A673 (cell line): ENCODE results near the gene FRMPD4. TPM values are rescaled to one million over a fixed set of nuclear protein-coding genes. Genes with fewer than 3 reads are reported as not detected.

Experiments used
- BruUV-seq: library from RNA; stranded (reverse); fragments of 400-500 nt; replicated peaks from 2 replicates; lab custom pipeline; 2021; lab: Mats Ljungman, UMichigan
- CTCF ChIA-PET: fragments of 300-600 bp; sonication (Branson Sonifier 250); formaldehyde crosslinking; loops from one replicate; lab custom pipeline; 2022; ENCODE audit warnings: antibody characterized with exemption; lab: Charles Lee
- POLR2A ChIA-PET: fragments of 300-600 bp; sonication (Branson Sonifier 250); formaldehyde crosslinking; loops from one replicate; lab custom pipeline; 2022; ENCODE audit warnings: antibody characterized with exemption; ENCODE audit not compliant: low non-redundant PET; lab: Charles Lee
- DNase-seq: peaks from one replicate; pipeline ENCODE4 v3.0.0-alpha.2; 2015; ENCODE audit warnings: low spot score
- H3K27ac ChIP-seq: fragments of 200-600 bp; sonication (generic); 2 replicates; pipeline ENCODE4 v1.5.1; 2016; ENCODE audit warnings: mixed run types, low read depth, mild to moderate bottlenecking, mixed read lengths, antibody characterized with exemption, low read length; ENCODE audit not compliant: poor library complexity, severe bottlenecking
- H3K27me3 ChIP-seq: fragments of 200-600 bp; sonication (generic); replicated peaks from 2 replicates; pipeline ENCODE4 v1.6.1; 2017; ENCODE audit warnings: mixed run types, low read depth, mild to moderate bottlenecking, mixed read lengths, antibody characterized with exemption, low read length; ENCODE audit not compliant: insufficient read depth, poor library complexity
- H3K36me3 ChIP-seq: fragments of 200-600 bp; sonication (generic); 2 replicates; pipeline ENCODE4 v1.6.1; 2016; ENCODE audit warnings: mixed run types, mild to moderate bottlenecking, mixed read lengths, antibody characterized with exemption, low read length; ENCODE audit not compliant: insufficient read depth, poor library complexity, severe bottlenecking
- H3K4me1 ChIP-seq: fragments of 200-600 bp; sonication (generic); 2 replicates; pipeline ENCODE4 v1.6.1; 2017; ENCODE audit warnings: mixed run types, mild to moderate bottlenecking, mixed read lengths, antibody characterized with exemption, low read length; ENCODE audit not compliant: insufficient read depth, poor library complexity, severe bottlenecking
- H3K4me3 ChIP-seq: fragments of 200-600 bp; sonication (generic); 2 replicates; pipeline ENCODE4 v1.5.1; 2016; ENCODE audit warnings: low read depth, mixed run types, mild to moderate bottlenecking, mixed read lengths, low read length; ENCODE audit not compliant: poor library complexity, severe bottlenecking
- H3K9me3 ChIP-seq: fragments of 200-600 bp; sonication (generic); 2 replicates; pipeline ENCODE4 v1.6.1; 2016; ENCODE audit warnings: mixed run types, low read depth, mild to moderate bottlenecking, mixed read lengths, antibody characterized with exemption, low read length; ENCODE audit not compliant: poor library complexity, severe bottlenecking
- EZH2 ChIP-seq: fragments of 200-600 bp; sonication (generic); IDR thresholded peaks from 2 replicates; pipeline ENCODE4 v1.6.1; 2017; ENCODE audit warnings: borderline replicate concordance, low read depth, mild to moderate bottlenecking, mixed read lengths, antibody characterized with exemption, low read length; ENCODE audit not compliant: poor library complexity, severe bottlenecking
- intact Hi-C: fragments of 100-400 bp; cut with micrococcal nuclease; formaldehyde crosslinking; loops from one replicate; pipeline ENCODE4 v1.10.0; 2022; ENCODE audit not compliant: unreplicated experiment
- total RNA-seq: library from RNA; stranded (reverse); gene quantifications from 2 replicates; pipeline ENCODE4 v1.2.3, GENCODE V29; 2021
- TF ChIP-seq, protein P1 (sequence below): fragments of 300-800, 200-600 bp; sonication (generic); conservative IDR thresholded peaks from 2 replicates; pipeline ENCODE4 v1.5.1; 2017; ENCODE audit warnings: low read depth, mild to moderate bottlenecking, antibody characterized with exemption, low read length, moderate library complexity, mixed read lengths

FRMPD4 gene
- total RNA-seq, 1 experiment from 2014 or later = not detected

DNA sequence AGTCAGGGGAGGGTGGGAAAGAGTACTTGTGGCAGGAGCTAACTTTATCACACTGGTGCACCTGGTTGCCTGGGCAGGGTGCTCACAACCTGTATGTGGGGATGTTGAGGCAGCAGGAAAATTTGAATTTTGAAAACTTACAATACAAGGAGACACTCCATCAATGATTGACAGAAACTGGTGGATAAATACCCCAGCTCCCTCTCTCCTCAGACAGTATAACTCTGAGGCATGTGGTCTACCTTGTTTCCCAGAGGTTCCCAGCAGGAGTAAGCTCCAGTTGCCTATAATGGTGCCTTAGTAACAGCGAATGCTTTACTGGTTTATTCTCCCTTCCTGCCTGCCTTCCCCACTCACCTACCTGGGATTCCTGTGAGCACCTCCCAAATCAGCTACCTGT lies 541.2 kb downstream of the FRMPD4 start:
- CTCF ChIA-PET = no interaction called here
- Histone ChIP-seq H3K4me3 (no peak overlapping the region), H3K27ac (no peak overlapping the region), H3K36me3 (no peaks in the 10 kb centered on the region), H3K9me3 (no peaks in the 10 kb centered on the region), H3K4me1 (no peaks in the 10 kb centered on the region), H3K27me3 (peaks cover 15% of the 10 kb centered on the region)
- BruUV-seq = no TSS peak
- DNase-seq = no peak
- intact Hi-C loops = no loop called here
- TF ChIP-seq EZH2 = no peak
- TF ChIP-seq, protein P1, sequence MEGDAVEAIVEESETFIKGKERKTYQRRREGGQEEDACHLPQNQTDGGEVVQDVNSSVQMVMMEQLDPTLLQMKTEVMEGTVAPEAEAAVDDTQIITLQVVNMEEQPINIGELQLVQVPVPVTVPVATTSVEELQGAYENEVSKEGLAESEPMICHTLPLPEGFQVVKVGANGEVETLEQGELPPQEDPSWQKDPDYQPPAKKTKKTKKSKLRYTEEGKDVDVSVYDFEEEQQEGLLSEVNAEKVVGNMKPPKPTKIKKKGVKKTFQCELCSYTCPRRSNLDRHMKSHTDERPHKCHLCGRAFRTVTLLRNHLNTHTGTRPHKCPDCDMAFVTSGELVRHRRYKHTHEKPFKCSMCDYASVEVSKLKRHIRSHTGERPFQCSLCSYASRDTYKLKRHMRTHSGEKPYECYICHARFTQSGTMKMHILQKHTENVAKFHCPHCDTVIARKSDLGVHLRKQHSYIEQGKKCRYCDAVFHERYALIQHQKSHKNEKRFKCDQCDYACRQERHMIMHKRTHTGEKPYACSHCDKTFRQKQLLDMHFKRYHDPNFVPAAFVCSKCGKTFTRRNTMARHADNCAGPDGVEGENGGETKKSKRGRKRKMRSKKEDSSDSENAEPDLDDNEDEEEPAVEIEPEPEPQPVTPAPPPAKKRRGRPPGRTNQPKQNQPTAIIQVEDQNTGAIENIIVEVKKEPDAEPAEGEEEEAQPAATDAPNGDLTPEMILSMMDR = no peak
- POLR2A ChIA-PET = no interaction called here

DNA sequence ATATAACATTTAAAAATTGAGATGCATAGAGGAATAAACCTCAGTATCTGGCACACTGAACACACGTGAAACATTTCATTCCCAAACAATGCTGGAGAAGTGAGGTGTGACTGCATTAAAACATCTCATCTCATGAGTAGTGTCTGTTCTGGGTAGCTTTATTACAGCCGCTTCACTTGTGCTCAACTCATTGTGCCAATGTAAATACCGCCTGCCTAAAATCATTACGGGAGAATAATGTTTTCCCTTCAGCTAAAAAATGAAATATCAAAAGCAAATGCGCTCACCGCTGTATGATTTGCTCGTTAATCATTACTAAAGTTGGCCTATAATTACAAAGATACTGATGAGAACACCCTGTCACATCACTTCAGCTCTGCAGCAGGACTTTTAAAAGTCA lies 542.8 kb downstream of the FRMPD4 start:
- TF ChIP-seq, protein P1 = no peak
- TF ChIP-seq EZH2 = no peak
- Histone ChIP-seq H3K27ac (no peak overlapping the region), H3K4me1 (no peaks in the 10 kb centered on the region), H3K27me3 (peaks cover 20% of the 10 kb centered on the region), H3K9me3 (no peaks in the 10 kb centered on the region), H3K4me3 (no peak overlapping the region), H3K36me3 (no peaks in the 10 kb centered on the region)
- DNase-seq = no peak
- intact Hi-C loops = no loop called here
- ChIA-PET CTCF (no interaction called here), POLR2A (no interaction called here)
- BruUV-seq = no TSS peak

DNA sequence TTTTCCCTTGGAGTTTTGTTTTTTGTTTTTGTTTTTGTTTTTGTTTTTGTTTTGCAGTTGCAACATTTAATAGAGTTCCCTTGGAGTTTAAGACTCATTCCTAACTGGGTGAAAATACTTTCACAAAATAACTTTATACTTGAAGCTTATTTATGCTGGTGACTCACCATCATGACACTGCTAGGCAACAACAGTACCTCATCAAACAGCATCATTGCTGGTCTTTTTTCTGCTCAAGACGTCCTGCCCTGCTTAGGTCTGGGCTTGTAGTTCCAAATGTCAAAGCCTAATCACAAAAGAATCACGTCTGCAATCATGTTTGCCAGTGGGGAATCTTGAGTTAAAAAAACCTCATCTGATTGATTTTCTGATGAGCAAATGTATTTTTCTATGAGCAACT lies 547.3 kb downstream of the FRMPD4 start:
- TF ChIP-seq, protein P1 = no peak
- no peak for TF ChIP-seq EZH2
- DNase-seq = no peak
- no TSS peak for BruUV-seq
- Histone ChIP-seq H3K9me3 (no peaks in the 10 kb centered on the region), H3K36me3 (no peaks in the 10 kb centered on the region), H3K27me3 (peaks cover 6% of the 10 kb centered on the region), H3K4me3 (no peak overlapping the region), H3K27ac (no peak overlapping the region), H3K4me1 (no peaks in the 10 kb centered on the region)
- POLR2A ChIA-PET = no interaction called here
- intact Hi-C loops = no loop called here
- CTCF ChIA-PET = no interaction called here
